Superior temporal gyrus (tissue), 1 donor: ENCODE results near the gene DOCK10.

Experiments used
- DNase-seq: peaks from one replicate; pipeline ENCODE4 v3.0.0-alpha.2; 2016; ENCODE audit errors: extremely low spot score

DOCK10 gene

GRCh38 chr2:224976629-224977525 is 65.4 kb downstream of the DOCK10 start:
- DNase-seq, result no peak

- no peak for DNase-seq
Measured at GRCh38 chr2:224975761-224976160, 66.5 kb downstream of the DOCK10 start.

GRCh38 chr2:224973112-224974016 is 68.9 kb downstream of the DOCK10 start:
- no peak for DNase-seq

GRCh38 chr2:224971214-224971613 is 71.1 kb downstream of the DOCK10 start:
- no peak for DNase-seq

- no peak for DNase-seq
Measured at GRCh38 chr2:224970311-224970710, 72.0 kb downstream of the DOCK10 start.

GRCh38 chr2:224969633-224970260 is 72.5 kb downstream of the DOCK10 start:
- no peak for DNase-seq

- no peak for DNase-seq
Measured at GRCh38 chr2:224969095-224969494, 73.2 kb downstream of the DOCK10 start.

GRCh38 chr2:224968051-224968450 is 74.2 kb downstream of the DOCK10 start:
- DNase-seq, result no peak

GRCh38 chr2:224966613-224967012 is 75.7 kb downstream of the DOCK10 start:
- DNase-seq, result no peak

- no peak for DNase-seq
Measured at GRCh38 chr2:224959556-224959955, 82.7 kb downstream of the DOCK10 start.

- no peak for DNase-seq
Measured at GRCh38 chr2:224958873-224959272, 83.4 kb downstream of the DOCK10 start.

- no peak for DNase-seq
Measured at GRCh38 chr2:224958462-224958857, 83.8 kb downstream of the DOCK10 start.

- no peak for DNase-seq
Measured at GRCh38 chr2:224957540-224958461, 84.5 kb downstream of the DOCK10 start.

GRCh38 chr2:224956706-224957105 is 85.6 kb downstream of the DOCK10 start:
- DNase-seq, result no peak

GRCh38 chr2:224954980-224955379 is 87.3 kb downstream of the DOCK10 start:
- no peak for DNase-seq

- no peak for DNase-seq
Measured at GRCh38 chr2:224952936-224953657, 89.2 kb downstream of the DOCK10 start.

- DNase-seq, result no peak
Measured at GRCh38 chr2:224951723-224952481, 90.4 kb downstream of the DOCK10 start.

GRCh38 chr2:224948859-224949258 is 93.4 kb downstream of the DOCK10 start:
- DNase-seq, result no peak

- DNase-seq, result no peak
Measured at GRCh38 chr2:224948005-224948404, 94.3 kb downstream of the DOCK10 start.

GRCh38 chr2:224947566-224947965 is 94.7 kb downstream of the DOCK10 start:
- no peak for DNase-seq
